H9 (cell line): ENCODE measurements around the gene C19orf85. TPM values are rescaled to one million over a fixed set of nuclear protein-coding genes. Genes with fewer than 3 reads are reported as not detected.

Experiments
- DNase-seq: peaks from one replicate; pipeline ENCODE4 v3.0.0-alpha.2; 2017
- H2AFZ ChIP-seq: one replicate; pipeline ENCODE4 v1.6.1; 2013; ENCODE audit warnings: mild to moderate bottlenecking, low read length, control low read depth, moderate library complexity
- H2AK5ac ChIP-seq: 2 replicates; pipeline ENCODE4 v1.6.1; 2013; ENCODE audit warnings: low read length, control low read depth, mixed read lengths; ENCODE audit not compliant: insufficient read length
- H2BK120ac ChIP-seq: one replicate; pipeline ENCODE4 v1.6.1; 2013; ENCODE audit warnings: low read depth, mild to moderate bottlenecking, low read length, control low read depth, inconsistent platforms; ENCODE audit not compliant: poor library complexity, severe bottlenecking
- H2BK12ac ChIP-seq: 2 replicates; pipeline ENCODE4 v1.6.1; 2013; ENCODE audit warnings: low read length, control low read depth, mixed read lengths, low read depth; ENCODE audit not compliant: insufficient read length
- H2BK15ac ChIP-seq: 2 replicates; pipeline ENCODE4 v1.6.1; 2013; ENCODE audit warnings: low read depth, low read length, control low read depth
- H2BK20ac ChIP-seq: one replicate; pipeline ENCODE4 v1.6.1; 2013; ENCODE audit warnings: low read depth, mild to moderate bottlenecking, low read length, control low read depth, inconsistent platforms; ENCODE audit not compliant: poor library complexity, severe bottlenecking
- H2BK5ac ChIP-seq: 2 replicates; pipeline ENCODE4 v1.6.1; 2013; ENCODE audit warnings: low read length, control low read depth, mixed read lengths; ENCODE audit not compliant: insufficient read length
- H3K14ac ChIP-seq: 2 replicates; pipeline ENCODE4 v1.6.1; 2013; ENCODE audit warnings: low read length, control low read depth; ENCODE audit not compliant: insufficient read depth
- H3K18ac ChIP-seq: 2 replicates; pipeline ENCODE4 v1.6.1; 2013; ENCODE audit warnings: low read depth, mild to moderate bottlenecking, mixed read lengths, low read length, control low read depth; ENCODE audit not compliant: insufficient read length
- H3K23ac ChIP-seq: 2 replicates; pipeline ENCODE4 v1.6.1; 2013; ENCODE audit warnings: low read length, control low read depth, mixed read lengths, low read depth; ENCODE audit not compliant: insufficient read length
- H3K23me2 ChIP-seq: 2 replicates; pipeline ENCODE4 v1.6.1; 2013; ENCODE audit warnings: low read depth, mild to moderate bottlenecking, mixed read lengths, low read length, control low read depth; ENCODE audit not compliant: insufficient read length, poor library complexity, severe bottlenecking
- H3K27ac ChIP-seq: 2 replicates; pipeline ENCODE4 v1.5.1; 2013; ENCODE audit warnings: low read length, control low read depth, mixed read lengths, low read depth; ENCODE audit not compliant: insufficient read length
- H3K27me3 ChIP-seq: 2 replicates; pipeline ENCODE4 v1.6.1; 2013; ENCODE audit warnings: low read length, control low read depth, inconsistent platforms; ENCODE audit not compliant: insufficient read depth
- H3K4ac ChIP-seq: 2 replicates; pipeline ENCODE4 v1.6.1; 2013; ENCODE audit warnings: low read depth, mild to moderate bottlenecking, control low read depth, inconsistent platforms, low read length, moderate library complexity
- H3K4me1 ChIP-seq: 2 replicates; pipeline ENCODE4 v1.6.1; 2013; ENCODE audit warnings: low read length, control low read depth, inconsistent platforms; ENCODE audit not compliant: insufficient read depth
- H3K4me2 ChIP-seq: 2 replicates; pipeline ENCODE4 v1.6.1; 2013; ENCODE audit warnings: low read length, control low read depth, mixed read lengths; ENCODE audit not compliant: insufficient read length, insufficient read depth
- H3K56ac ChIP-seq: 2 replicates; pipeline ENCODE4 v1.6.1; 2013; ENCODE audit warnings: low read depth, mild to moderate bottlenecking, mixed read lengths, low read length, control low read depth; ENCODE audit not compliant: insufficient read length
- H3K79me1 ChIP-seq: 2 replicates; pipeline ENCODE4 v1.6.1; 2013; ENCODE audit warnings: low read depth, mild to moderate bottlenecking, moderate library complexity, low read length, control low read depth, inconsistent platforms; ENCODE audit not compliant: insufficient read depth, poor library complexity, severe bottlenecking
- H3K79me2 ChIP-seq: 2 replicates; pipeline ENCODE4 v1.6.1; 2013; ENCODE audit warnings: low read length, control low read depth, inconsistent platforms; ENCODE audit not compliant: insufficient read depth
- H3K9ac ChIP-seq: 2 replicates; pipeline ENCODE4 v1.6.1; 2013; ENCODE audit warnings: low read length, control low read depth, mixed read lengths; ENCODE audit not compliant: insufficient read length; ENCODE audit errors: extremely low read depth
- H3K9me3 ChIP-seq: one replicate; pipeline ENCODE4 v1.6.1; 2013; ENCODE audit warnings: low read depth, low read length, inconsistent platforms; ENCODE audit not compliant: control insufficient read depth
- H3T11ph ChIP-seq: one replicate; pipeline ENCODE4 v1.6.1; 2013; ENCODE audit warnings: mild to moderate bottlenecking, low read length, control low read depth, inconsistent platforms
- H4K20me1 ChIP-seq: one replicate; pipeline ENCODE4 v1.6.1; 2013; ENCODE audit not compliant: control insufficient read depth, insufficient read length, insufficient read depth
- H4K5ac ChIP-seq: 2 replicates; pipeline ENCODE4 v1.6.1; 2013; ENCODE audit warnings: low read depth, mild to moderate bottlenecking, mixed read lengths, low read length, control low read depth; ENCODE audit not compliant: insufficient read length
- H4K8ac ChIP-seq: replicated peaks from 2 replicates; pipeline ENCODE4 v1.6.1; 2013; ENCODE audit warnings: low read length, control low read depth, mixed read lengths, low read depth; ENCODE audit not compliant: insufficient read length
- H4K91ac ChIP-seq: 2 replicates; pipeline ENCODE4 v1.6.1; 2013; ENCODE audit warnings: low read depth, mild to moderate bottlenecking, moderate library complexity, mixed read lengths, low read length, control low read depth; ENCODE audit not compliant: insufficient read length
- H3K27ac Mint-ChIP-seq, 3 experiments: 2 replicates in 2 of 3; 3 replicates in 1 of 3; pipeline ENCODE4 v1.8.0; 2020 to 2021; ENCODE audit warnings: mixed read lengths in 3 of 3, mild to moderate bottlenecking in 1 of 3, moderate library complexity in 1 of 3
- H3K27me3 Mint-ChIP-seq: 2 replicates; pipeline ENCODE4 v1.8.0; 2021; ENCODE audit warnings: low read depth, mild to moderate bottlenecking, moderate library complexity, mixed read lengths
- H3K36me3 Mint-ChIP-seq, 3 experiments: 2 replicates in 2 of 3; 3 replicates in 1 of 3; pipeline ENCODE4 v1.8.0; 2020 to 2021; ENCODE audit warnings: low read depth in 3 of 3, mixed read lengths in 3 of 3; ENCODE audit not compliant: insufficient read depth in 1 of 3
- H3K4me1 Mint-ChIP-seq, 2 experiments: 2 replicates each; pipeline ENCODE4 v1.8.0; 2020; ENCODE audit warnings: mixed read lengths in 2 of 2
- H3K4me3 Mint-ChIP-seq, 2 experiments: 2 replicates in 1 of 2; 3 replicates in 1 of 2; pipeline ENCODE4 v1.8.0; 2020 to 2021; ENCODE audit warnings: mild to moderate bottlenecking in 2 of 2, mixed read lengths in 2 of 2, moderate library complexity in 1 of 2
- H3K9me3 Mint-ChIP-seq, 2 experiments: 2 replicates in 1 of 2; 3 replicates in 1 of 2; pipeline ENCODE4 v1.8.0; 2020; ENCODE audit warnings: mild to moderate bottlenecking in 2 of 2, mixed read lengths in 2 of 2, moderate library complexity in 1 of 2
- CTCF ChIP-seq: fragments of 200-600 bp; sonication (generic); conservative IDR thresholded peaks from 3 replicates; pipeline ENCODE4 v1.8.0; 2021; ENCODE audit warnings: antibody characterized with exemption, mild to moderate bottlenecking
- WGBS: extraction: QIAGEN DNeasy Blood & Tissue Kit; methylation state at CpG from one replicate; pipeline ENCODE4 v1.1.7; 2013; ENCODE audit warnings: missing lambda C conversion rate, low lambda C conversion rate, mixed read lengths; ENCODE audit not compliant: insufficient read length; ENCODE audit errors: extremely low coverage; 5-methylcytosine and 5-hydroxymethylcytosine counted together
- total RNA-seq: library from RNA; stranded (reverse); gene quantifications from 2 replicates; pipeline ENCODE4 v1.2.1, GENCODE V29; 2021

The C19orf85 gene
- total RNA-seq, 1 experiment from 2014 or later, result 1.2 TPM

- Histone ChIP-seq H3K4me1 (no peaks in the 10 kb centered on the region), H3K9ac (no peak overlapping the region), H3K14ac (no peak overlapping the region), H2BK5ac (no peak overlapping the region), H3K18ac (no peak overlapping the region), H3K4me2 (peak overlapping the region; percentile 0), H3K23me2 (no peaks in the 10 kb centered on the region), H3K27me3 (peaks cover 5% of the 10 kb centered on the region), H4K91ac (no peak overlapping the region), H3K9me3 (no peaks in the 10 kb centered on the region), H2BK15ac (no peak overlapping the region), H4K20me1 (no peaks in the 10 kb centered on the region), H3K23ac (no peak overlapping the region), H2AFZ (no peak overlapping the region), H2BK12ac (no peak overlapping the region), H3K79me2 (no peaks in the 10 kb centered on the region), H3K79me1 (no peaks in the 10 kb centered on the region), H3K27ac (no peak overlapping the region), H3K4ac (no peak overlapping the region), H2AK5ac (no peak overlapping the region), H2BK20ac (no peak overlapping the region), H4K5ac (no peak overlapping the region), H3K56ac (no peak overlapping the region), H2BK120ac (no peak overlapping the region), H3T11ph (no peak overlapping the region), H4K8ac (no peak overlapping the region)
- peaks cover 3 to 8% (median 7%) of the 10 kb centered on the region in 3 experiments for H3K36me3 Mint-ChIP-seq
- peak; percentile 94 for DNase-seq
- H3K4me1 Mint-ChIP-seq, result 0 out of 4 replicates have a peak, but pooled peaks cover 0 to 2% of the 10 kb centered on the region in 2 experiments
- TF ChIP-seq CTCF, result peak; percentile 99
- peak overlapping the region; percentile 30 to 48; a peak in 4 of 5 replicates for H3K4me3 Mint-ChIP-seq
- H3K9me3 Mint-ChIP-seq, result peaks cover 11 to 19% of the 10 kb centered on the region in 2 experiments
- peaks cover 71% of the 10 kb centered on the region for H3K27me3 Mint-ChIP-seq
- no CpG with 5 or more reads among the region's 64 CpGs for WGBS
- no peak overlapping the region for H3K27ac Mint-ChIP-seq
These were observed 39.1 kb upstream of the C19orf85 start for GRCh38 chr19:55503502-55504251.
